ENCODE measurements around the gene DENND5B. TPM values are rescaled to one million over a fixed set of nuclear protein-coding genes. Genes with fewer than 3 reads are reported as not detected.
A peak's percentile ranks its signal among the peaks of the same experiment; 100 is the strongest.
"Not testable (repeated sequence)": the region's sequence is repeated elsewhere in the genome, so short reads cannot be mapped to it uniquely, and the experiment has no call there.

Gene DENND5B
- polyA plus RNA-seq, 10 donors: 12.3 to 26.1 (median 16.9) TPM

DNA sequence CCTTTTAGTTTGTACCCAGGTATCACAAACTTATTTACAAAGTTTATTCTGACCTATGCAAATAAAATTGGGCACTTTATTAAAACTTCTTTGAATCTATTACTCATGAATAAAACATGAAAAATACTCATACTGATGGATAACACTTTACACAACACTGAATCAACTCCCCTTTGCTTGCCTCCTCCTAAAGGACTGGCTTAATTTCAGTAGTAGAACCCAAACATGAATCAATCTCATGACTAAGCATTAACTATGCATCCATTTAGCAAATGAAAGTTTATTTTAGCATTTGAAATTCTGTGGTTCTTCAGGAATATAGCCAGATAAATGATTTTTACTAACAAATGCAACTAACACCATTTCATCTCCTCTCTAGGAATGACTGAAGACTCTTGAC, 32.4 kb downstream of the DENND5B start:
- no peak for DNase-seq

GRCh38 chr12:31557707-31558106, 33.2 kb downstream of the DENND5B start:
- DNase-seq: no peak

DNA sequence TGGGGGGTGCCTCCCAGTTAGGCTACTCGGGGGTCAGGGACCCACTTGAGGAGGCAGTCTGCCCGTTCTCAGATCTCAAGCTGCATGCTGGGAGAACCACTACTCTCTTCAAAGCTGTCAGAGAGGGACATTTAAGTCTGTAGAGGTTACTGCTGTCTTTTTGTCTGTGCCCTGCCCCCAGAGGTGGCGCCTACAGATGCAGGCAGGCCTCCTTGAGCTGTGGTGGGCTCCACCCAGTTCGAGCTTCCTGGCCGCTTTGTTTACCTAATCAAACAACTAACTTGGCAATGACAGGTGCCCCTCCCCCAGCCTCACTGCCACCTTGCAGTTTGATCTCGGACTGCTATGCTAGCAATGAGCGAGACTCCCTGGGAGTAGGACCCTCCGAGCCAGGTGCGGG, 35.5 kb downstream of the DENND5B start:
- not testable (repeated sequence) for DNase-seq

DNA sequence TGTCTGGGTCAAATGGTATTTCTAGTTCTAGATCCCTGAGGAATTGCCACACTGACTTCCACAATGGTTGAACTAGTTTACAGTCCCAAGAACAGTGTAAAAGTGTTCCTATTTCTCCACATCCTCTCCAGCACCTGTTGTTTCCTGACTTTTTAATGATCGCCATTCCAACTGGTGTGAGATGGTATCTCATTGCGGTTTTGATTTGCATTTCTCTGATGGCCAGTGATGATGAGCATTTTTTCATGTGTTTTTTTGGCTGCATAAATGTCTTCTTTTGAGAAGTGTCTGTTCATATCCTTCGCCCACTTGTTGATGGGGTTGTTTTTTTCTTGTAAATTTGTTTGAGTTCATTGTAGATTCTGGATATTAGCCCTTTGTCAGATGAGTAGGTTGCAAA, 40.3 kb downstream of the DENND5B start:
- not testable (repeated sequence) for DNase-seq

DNA sequence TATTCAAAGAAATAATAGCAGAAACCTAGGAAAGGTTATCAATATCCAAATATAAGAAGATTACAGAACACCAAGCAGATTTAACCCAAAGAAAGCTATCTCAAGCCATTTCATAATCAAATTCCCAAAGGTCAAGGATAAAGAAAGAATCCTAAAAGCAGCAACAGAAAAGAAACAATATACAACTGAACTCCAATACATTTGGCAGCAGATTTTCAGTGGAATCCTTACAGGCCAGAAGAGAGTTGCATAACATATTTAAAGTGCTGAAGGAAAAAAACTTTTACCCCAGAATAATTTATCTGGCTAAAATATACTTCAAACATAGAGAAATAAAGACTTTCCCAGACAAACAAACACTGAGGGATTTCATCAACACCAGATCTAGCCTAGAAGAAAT, 54.3 kb downstream of the DENND5B start:
- DNase-seq: peak; percentile 31 to 69 (median 45)

- DNase-seq: no peak
Observed at GRCh38 chr12:31533470-31533869, 57.5 kb downstream of the DENND5B start.

- no peak for DNase-seq
Observed at GRCh38 chr12:31531893-31532292, 59.0 kb downstream of the DENND5B start.

DNA sequence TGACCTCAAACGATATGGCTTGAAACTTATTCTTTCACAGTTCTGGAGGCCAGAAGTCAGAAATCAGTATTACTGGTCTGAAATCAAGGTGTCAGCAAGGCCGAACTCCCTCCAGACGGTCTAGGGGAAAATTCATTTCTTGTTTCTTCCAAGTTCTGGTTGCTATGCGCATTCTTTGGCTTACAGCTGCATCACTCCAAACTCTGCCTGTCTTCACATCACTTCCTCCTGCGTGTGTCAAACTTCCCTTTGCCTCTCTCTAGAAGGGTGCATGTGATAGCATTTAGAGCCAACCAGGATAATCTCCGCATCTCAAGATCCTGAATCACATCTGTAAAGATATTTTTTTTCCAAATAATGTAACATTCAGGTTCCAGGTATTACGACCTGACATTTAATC, 62.8 kb downstream of the DENND5B start:
- DNase-seq: no peak

DNA sequence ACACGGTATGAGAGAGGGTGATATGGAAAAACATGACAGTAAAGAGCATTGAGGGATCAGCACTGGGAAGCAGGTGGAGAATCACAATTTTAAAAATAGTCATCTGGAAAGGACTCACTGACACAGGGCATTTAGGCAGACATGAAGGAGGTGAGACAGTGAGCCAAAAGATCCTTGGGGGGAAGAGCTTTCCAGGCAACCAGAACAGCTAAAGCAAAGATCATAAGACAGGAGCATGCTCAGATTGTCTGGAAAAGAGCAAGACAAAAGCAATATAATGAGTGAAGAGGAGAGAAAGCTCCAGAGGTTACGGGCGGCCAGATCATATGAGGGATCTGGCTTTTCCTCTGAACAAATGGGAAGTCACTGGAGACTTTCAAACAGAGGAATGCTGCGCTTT, 63.9 kb downstream of the DENND5B start:
- peak in 2 of 3 donors; percentile 13 to 42 for DNase-seq

GRCh38 chr12:31526158-31526546, 64.8 kb downstream of the DENND5B start:
- no peak for DNase-seq

DNA sequence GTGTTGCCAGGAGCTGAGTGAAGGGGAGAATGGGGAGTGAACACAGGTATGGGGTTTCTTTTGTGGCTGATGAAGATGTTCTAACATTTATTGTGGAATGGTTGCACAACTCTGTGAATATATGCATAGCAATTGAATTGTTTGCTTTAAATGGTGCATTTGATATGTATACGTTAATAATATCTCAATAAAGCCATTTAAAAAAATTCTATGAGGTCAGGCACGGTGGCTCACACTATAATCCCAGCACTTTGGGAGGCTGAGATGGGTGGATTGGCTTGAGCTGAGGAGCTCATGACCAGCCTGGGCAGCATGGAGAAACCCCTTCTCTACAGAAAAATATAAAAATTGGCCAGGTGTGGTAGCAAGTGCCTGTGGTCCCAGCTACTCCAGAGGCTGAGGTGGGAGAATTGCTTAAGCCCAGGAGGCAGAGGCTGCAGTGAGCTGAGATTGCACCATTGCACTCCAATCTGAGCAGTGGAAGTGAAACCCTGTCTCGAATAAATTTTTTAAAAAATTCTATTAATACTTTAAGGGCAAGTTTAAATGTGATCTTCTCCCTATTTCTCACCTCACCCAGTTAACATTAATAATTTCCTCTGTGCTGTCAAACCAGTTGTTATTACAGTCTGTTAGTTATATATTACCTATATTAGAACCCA, 65.3 kb downstream of the DENND5B start:
- DNase-seq: no peak

GRCh38 chr12:31524791-31525495, 66.0 kb downstream of the DENND5B start:
- DNase-seq: no peak

DNA sequence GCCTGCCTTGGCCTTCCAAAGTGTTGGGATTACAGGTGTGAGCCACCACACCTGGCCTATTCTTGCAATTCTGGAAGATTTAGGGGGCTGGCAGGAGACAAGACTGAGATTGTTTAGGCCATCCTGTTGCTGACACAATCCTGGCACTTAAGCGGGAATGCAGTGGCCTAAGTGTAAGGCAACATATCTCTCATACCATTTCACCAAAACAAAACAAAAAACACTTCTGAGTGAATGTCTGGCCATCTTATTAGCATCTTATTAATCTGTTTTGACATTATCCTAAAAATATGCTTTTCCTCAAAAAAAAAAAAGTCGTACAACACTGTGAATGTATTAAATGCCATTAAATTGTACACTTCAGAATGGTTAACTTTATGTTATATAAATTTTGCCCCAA, 67.6 kb downstream of the DENND5B start:
- DNase-seq: no peak

DNA sequence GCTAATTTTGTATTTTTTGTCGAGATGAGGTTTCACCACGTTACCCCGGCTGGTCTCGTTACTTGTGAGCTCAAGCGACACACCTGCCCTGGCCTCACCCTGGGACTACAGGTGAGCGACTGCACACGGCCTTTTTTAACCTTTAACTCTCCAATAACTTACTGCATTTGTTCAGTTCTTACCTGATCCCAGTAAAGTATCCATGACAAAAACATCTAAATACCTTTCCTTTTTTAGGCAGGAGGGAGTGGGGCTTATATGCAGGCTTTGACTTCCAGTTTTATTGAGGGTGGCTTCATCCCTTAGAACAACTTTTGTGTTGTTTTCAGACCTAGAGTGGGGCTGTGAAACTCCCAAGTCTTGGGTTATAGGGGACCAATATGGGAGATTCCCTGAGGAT, 68.3 kb downstream of the DENND5B start:
- no peak for DNase-seq

- no peak for DNase-seq
Observed at GRCh38 chr12:31521964-31522363, 69.0 kb downstream of the DENND5B start.

DNA sequence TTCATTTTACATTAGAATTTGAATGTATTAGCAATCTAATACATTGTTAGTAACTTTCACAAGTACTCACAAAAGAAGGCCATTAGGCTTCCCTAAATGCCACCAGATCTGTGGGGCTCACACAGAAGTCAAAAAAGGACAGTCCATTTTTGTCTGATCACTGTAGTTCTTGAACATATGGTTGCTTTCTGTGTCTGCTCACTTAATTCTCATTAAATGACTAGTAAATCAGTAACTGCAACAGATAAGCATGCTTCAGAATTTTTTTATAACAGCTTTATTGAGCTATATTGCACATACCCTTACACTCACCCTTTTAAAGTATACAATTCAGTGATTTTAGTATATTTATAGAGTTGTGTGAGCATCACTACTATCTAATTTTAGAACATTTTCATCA, 71.4 kb downstream of the DENND5B start:
- no peak for DNase-seq

- DNase-seq: peak; percentile 35 to 99 (median 60)
Observed at GRCh38 chr12:31518680-31519227, 72.2 kb downstream of the DENND5B start.

DNA sequence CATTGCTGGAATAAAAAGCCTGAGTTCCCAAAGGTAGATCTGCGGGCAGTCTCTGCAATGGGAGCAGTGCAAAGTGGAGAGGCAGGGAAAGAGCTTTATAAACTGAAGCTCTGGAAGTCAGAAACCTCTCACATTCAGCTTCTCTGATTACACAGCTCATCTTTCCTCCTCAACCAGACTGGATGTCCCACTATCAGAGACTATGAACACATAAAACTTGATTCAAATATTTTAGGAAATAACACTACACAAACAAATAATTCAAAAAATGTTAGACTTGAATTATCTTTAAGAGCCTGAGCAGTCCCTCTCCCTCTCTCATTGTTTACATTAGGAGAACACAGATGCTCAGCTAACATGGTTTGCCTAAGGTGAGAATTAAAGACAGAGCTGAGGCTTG, 72.9 kb downstream of the DENND5B start:
- no peak for DNase-seq

GRCh38 chr12:31516702-31517101, 74.2 kb downstream of the DENND5B start:
- DNase-seq: no peak

DNA sequence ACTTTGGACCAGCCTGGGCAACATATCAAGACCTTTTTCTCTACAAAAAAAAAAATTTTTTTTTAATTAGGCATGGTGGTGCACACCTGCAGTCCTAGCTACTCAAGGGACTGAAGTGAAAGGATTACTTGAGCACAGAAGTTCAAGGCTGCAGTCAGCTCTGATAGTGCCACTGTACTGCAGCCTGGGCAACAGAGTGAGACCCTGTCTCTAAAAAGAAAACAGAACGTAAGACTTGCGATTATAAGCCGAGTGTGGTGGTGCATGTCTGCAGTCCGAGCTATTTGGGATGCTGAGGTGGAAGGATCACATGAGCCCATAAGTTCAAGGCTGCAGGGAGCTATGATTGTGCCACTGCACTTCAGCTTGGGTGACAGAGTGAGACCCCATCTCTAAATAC, 76.0 kb downstream of the DENND5B start:
- DNase-seq: no peak

DNA sequence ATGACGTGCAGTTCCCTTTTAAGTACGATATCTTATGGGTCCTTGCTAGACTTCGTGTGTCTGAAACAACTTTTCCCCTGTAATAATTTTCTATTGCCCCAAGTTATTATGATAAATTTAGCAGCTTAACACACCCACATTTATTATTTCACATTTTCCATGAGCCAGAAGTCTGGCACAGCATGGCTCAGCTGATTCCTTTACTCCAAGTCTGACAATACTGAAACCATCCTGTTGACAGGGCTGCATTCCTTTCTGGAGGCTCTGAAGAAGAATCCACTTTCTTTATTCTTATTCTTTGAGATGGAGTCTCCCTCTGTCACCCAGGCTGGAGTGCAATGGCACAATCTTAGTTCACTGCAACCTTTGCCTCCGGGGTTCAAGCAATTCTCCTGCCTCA, 80.9 kb downstream of the DENND5B start:
- DNase-seq: no peak

GRCh38 chr12:31508436-31509150, 82.3 kb downstream of the DENND5B start:
- no peak for DNase-seq

DNA sequence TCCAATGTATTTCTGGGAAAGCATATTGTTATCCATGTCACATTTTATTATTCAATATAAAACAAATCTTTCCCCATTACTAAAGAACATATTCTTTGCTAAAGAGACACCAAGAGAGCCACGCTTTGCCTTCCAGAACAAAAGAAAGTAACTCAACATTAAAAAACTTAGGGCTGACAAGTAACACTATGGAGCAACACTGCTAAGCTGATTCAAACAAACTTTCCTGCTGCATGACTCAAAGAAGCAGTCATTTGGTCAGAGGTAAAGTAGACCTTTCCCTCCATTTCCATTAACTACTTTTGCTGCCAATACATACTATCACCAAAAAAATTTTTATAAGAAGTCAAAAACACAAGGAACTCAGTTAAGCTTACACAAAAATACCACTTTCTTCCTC, 83.0 kb downstream of the DENND5B start:
- DNase-seq: no peak
